ENCODE results near the gene ERVK3-1.

GRCh38 chr19:58268344-58268743, 36.8 kb upstream of the ERVK3-1 start:
- TF ChIP-seq, protein P1, sequence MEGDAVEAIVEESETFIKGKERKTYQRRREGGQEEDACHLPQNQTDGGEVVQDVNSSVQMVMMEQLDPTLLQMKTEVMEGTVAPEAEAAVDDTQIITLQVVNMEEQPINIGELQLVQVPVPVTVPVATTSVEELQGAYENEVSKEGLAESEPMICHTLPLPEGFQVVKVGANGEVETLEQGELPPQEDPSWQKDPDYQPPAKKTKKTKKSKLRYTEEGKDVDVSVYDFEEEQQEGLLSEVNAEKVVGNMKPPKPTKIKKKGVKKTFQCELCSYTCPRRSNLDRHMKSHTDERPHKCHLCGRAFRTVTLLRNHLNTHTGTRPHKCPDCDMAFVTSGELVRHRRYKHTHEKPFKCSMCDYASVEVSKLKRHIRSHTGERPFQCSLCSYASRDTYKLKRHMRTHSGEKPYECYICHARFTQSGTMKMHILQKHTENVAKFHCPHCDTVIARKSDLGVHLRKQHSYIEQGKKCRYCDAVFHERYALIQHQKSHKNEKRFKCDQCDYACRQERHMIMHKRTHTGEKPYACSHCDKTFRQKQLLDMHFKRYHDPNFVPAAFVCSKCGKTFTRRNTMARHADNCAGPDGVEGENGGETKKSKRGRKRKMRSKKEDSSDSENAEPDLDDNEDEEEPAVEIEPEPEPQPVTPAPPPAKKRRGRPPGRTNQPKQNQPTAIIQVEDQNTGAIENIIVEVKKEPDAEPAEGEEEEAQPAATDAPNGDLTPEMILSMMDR (IDR thresholded peaks at IDR 0.05; ENCODE audit: poor library complexity), result no peak
- TF ChIP-seq EZH2phosphoT487 (IDR thresholded peaks at IDR 0.05; ENCODE audit: low read depth, severe bottlenecking, unreplicated experiment), result no peak
